Fibroblast of pulmonary artery (primary cell): Measurements from ENCODE around the gene IZUMO4.

Experiments
- DNase-seq: peaks from one replicate; pipeline ENCODE4 v3.0.0-alpha.2; 2010; ENCODE audit warnings: low read depth
- H3K4me3 ChIP-seq: replicated peaks from 2 replicates; pipeline ENCODE4 v1.5.1; 2011; ENCODE audit warnings: low read depth, mild to moderate bottlenecking, control low read depth, low read length, moderate library complexity
- TF ChIP-seq, protein P1 (sequence below): IDR thresholded peaks from 2 replicates; pipeline ENCODE4 v1.5.1; 2011; ENCODE audit warnings: mild to moderate bottlenecking, control low read depth, low read length, inconsistent platforms; ENCODE audit errors: missing control alignments

The IZUMO4 gene

DNA sequence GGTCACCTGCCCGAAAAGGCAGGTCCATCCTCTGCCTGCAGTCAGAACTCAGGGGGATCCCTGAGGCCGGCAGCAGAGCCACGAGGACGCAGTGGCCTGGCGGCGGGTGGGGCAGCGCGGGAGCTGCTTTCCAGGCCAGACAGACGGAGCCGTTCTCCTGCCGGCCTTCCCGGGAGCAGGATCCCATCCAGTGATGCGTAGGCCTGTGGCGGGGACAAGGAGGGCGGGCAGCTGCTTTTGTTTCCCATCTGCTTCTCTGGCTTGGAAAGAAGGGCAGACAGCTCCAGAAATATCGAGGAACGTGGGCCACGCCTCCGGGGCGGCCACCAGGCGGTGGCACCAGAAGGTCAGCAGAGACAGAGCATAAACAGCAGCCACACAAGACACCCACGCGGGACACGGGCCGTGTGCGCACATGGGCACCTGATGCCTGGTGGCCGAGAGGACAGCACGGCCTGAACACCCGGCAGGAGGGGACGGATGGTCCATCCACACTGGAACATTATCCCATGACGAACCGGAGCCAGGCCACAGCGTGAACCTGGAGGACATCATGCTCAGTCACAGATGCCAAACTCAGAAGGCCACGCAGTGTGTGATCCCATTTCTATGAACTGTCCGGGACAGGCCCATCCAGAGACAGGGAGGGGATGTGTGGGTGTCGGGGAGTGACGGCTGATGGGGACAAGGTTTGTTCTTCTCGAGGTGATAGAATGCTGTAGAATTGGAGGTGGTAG is 31.8 kb upstream of the IZUMO4 start:
- no peak for DNase-seq
- TF ChIP-seq, protein P1, sequence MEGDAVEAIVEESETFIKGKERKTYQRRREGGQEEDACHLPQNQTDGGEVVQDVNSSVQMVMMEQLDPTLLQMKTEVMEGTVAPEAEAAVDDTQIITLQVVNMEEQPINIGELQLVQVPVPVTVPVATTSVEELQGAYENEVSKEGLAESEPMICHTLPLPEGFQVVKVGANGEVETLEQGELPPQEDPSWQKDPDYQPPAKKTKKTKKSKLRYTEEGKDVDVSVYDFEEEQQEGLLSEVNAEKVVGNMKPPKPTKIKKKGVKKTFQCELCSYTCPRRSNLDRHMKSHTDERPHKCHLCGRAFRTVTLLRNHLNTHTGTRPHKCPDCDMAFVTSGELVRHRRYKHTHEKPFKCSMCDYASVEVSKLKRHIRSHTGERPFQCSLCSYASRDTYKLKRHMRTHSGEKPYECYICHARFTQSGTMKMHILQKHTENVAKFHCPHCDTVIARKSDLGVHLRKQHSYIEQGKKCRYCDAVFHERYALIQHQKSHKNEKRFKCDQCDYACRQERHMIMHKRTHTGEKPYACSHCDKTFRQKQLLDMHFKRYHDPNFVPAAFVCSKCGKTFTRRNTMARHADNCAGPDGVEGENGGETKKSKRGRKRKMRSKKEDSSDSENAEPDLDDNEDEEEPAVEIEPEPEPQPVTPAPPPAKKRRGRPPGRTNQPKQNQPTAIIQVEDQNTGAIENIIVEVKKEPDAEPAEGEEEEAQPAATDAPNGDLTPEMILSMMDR, result no peak
- no peak overlapping the region for H3K4me3 ChIP-seq

GRCh38 chr19:2070436-2070827 is 26.3 kb upstream of the IZUMO4 start:
- TF ChIP-seq, protein P1, result no peak
- no peak for DNase-seq
- no peak overlapping the region for H3K4me3 ChIP-seq

- DNase-seq, result no peak
- TF ChIP-seq, protein P1, result no peak
- H3K4me3 ChIP-seq, result no peak overlapping the region
Measured at GRCh38 chr19:2070986-2071673, 25.6 kb upstream of the IZUMO4 start.

GRCh38 chr19:2072757-2073551 is 23.8 kb upstream of the IZUMO4 start:
- no peak for DNase-seq
- no peak overlapping the region for H3K4me3 ChIP-seq
- TF ChIP-seq, protein P1, result no peak

DNA sequence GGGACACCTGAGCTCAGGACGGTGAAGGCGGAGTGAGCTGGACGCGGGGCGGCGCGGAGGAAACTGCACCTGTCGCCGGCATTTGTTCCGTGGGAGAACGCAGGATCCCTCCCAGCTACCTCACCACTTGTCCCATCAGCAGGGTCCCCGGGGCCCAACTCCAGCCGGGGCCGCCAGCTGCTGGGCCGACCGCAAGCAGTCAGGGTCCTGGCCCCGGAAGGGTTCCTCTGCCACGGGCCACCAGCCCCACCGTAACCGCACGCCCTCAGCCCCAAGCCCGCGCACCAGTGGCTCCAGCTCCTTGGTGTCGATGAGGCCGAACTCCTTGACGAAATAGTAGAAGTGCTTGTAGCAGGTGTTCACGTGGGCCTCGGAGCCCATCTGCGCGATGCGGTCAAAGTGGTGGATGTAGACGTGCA is 20.2 kb upstream of the IZUMO4 start:
- TF ChIP-seq, protein P1, result no peak
- DNase-seq, result no peak
- H3K4me3 ChIP-seq, result no peak overlapping the region

GRCh38 chr19:2077398-2077797 is 19.3 kb upstream of the IZUMO4 start:
- TF ChIP-seq, protein P1, result no peak
- no peak for DNase-seq
- no peak overlapping the region for H3K4me3 ChIP-seq
